ENCODE results near the gene LSP1.

LSP1 gene

GRCh38 chr11:1838077-1838425 lies 14.8 kb upstream of the LSP1 start:
- DNase-seq: no peak

- DNase-seq: no peak
These were observed 14.3 kb upstream of the LSP1 start, which contains the start of gene TNNI2 for GRCh38 chr11:1838426-1839144. Gene TNNI2, plus strand, starts transcription at chr11:1838981. Its CDS starts 716 bp downstream, at chr11:1839697.

- no peak for DNase-seq
These were observed 13.5 kb upstream of the LSP1 start for GRCh38 chr11:1839204-1839923.

- no peak for DNase-seq
These were observed 12.7 kb upstream of the LSP1 start for GRCh38 chr11:1839924-1840779.

- no peak for DNase-seq
These were observed 12.0 kb upstream of the LSP1 start for GRCh38 chr11:1840780-1841480.

- DNase-seq: no peak
These were observed 11.3 kb upstream of the LSP1 start for GRCh38 chr11:1841511-1842148.

GRCh38 chr11:1842149-1843097 lies 10.5 kb upstream of the LSP1 start:
- DNase-seq: no peak

GRCh38 chr11:1843098-1843473 lies 9.8 kb upstream of the LSP1 start:
- DNase-seq: no peak

GRCh38 chr11:1843796-1844195 lies 9.1 kb upstream of the LSP1 start:
- DNase-seq: no peak

GRCh38 chr11:1844221-1845094 lies 8.4 kb upstream of the LSP1 start:
- DNase-seq: no peak

- no peak for DNase-seq
These were observed 7.8 kb upstream of the LSP1 start for GRCh38 chr11:1845095-1845429.

GRCh38 chr11:1845561-1846452 lies 7.1 kb upstream of the LSP1 start:
- no peak for DNase-seq

GRCh38 chr11:1846453-1846932 lies 6.4 kb upstream of the LSP1 start:
- no peak for DNase-seq

GRCh38 chr11:1847006-1847735 lies 5.7 kb upstream of the LSP1 start:
- no peak for DNase-seq

GRCh38 chr11:1847926-1848639 lies 4.8 kb upstream of the LSP1 start:
- no peak for DNase-seq

- no peak for DNase-seq
These were observed 4.0 kb upstream of the LSP1 start for GRCh38 chr11:1848640-1849430.

Measured in NCI-H1417 treated with DMSO at 0.1 percent for 48 hours (cell line).